ENCODE data around the gene CLIP1. TPM values are rescaled to one million over a fixed set of nuclear protein-coding genes. Genes with fewer than 3 reads are reported as not detected.
A peak's percentile ranks its signal among the peaks of the same experiment; 100 is the strongest.
"Not testable (repeated sequence)": the region's sequence is repeated elsewhere in the genome, so short reads cannot be mapped to it uniquely, and the experiment has no call there.

CLIP1 gene
- polyA plus RNA-seq (54.0 to 94.1 TPM (median 54.3 TPM) in 3 replicates), polyA minus RNA-seq (91.3 to 153 TPM (median 105 TPM) in 3 replicates)
- polyA plus RNA-seq (2011; ENCODE audit: low read depth) = 426 TPM
- 34.0 and 51.1 TPM in 2 replicates for polyA plus RNA-seq (2011; cell fraction: cytosol; rRNA removed)
- polyA plus RNA-seq (2011; cell fraction: nucleus; rRNA removed) = 135 and 148 TPM in 2 replicates
- polyA plus RNA-seq (2012; ENCODE audit: low replicate concordance) = 31.3 and 87.3 TPM in 2 replicates
- 44.1 TPM for polyA minus RNA-seq (2011; cell fraction: cytosol; rRNA and poly(A)+ RNA removed)
- polyA minus RNA-seq (2011; cell fraction: nucleus; rRNA and poly(A)+ RNA removed) = 74.9 and 141 TPM in 2 replicates

- H3K27me3 ChIP-seq (ENCODE audit: control insufficient read depth, extremely low read depth, insufficient read depth, low read length) = no peaks in the 10 kb centered on the region
- peak within 1 kb of the TSS; percentile 95 for H3K9ac ChIP-seq (ENCODE audit: control insufficient read depth, extremely low read depth, insufficient read depth, low read length)
- H3K4me1 ChIP-seq (ENCODE audit: control insufficient read depth, extremely low read depth, insufficient read depth, low read length) = peaks cover 19% of the 10 kb centered on the region
- no peak for DNase-seq (ENCODE audit: low read depth, low spot score)
- dilution Hi-C loops (cut with MboI; ENCODE audit: extremely low pct_ligation_motif_present, low sequenced_read_pairs) = no loop called here
- TF ChIP-seq, protein P1, sequence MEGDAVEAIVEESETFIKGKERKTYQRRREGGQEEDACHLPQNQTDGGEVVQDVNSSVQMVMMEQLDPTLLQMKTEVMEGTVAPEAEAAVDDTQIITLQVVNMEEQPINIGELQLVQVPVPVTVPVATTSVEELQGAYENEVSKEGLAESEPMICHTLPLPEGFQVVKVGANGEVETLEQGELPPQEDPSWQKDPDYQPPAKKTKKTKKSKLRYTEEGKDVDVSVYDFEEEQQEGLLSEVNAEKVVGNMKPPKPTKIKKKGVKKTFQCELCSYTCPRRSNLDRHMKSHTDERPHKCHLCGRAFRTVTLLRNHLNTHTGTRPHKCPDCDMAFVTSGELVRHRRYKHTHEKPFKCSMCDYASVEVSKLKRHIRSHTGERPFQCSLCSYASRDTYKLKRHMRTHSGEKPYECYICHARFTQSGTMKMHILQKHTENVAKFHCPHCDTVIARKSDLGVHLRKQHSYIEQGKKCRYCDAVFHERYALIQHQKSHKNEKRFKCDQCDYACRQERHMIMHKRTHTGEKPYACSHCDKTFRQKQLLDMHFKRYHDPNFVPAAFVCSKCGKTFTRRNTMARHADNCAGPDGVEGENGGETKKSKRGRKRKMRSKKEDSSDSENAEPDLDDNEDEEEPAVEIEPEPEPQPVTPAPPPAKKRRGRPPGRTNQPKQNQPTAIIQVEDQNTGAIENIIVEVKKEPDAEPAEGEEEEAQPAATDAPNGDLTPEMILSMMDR (optimal IDR thresholded peaks at IDR 0.05 in 1 of 3, IDR thresholded peaks at IDR 0.05 in 1 of 3, conservative IDR thresholded peaks at IDR 0.05 in 1 of 3; ENCODE audit: extremely low read depth in 1 of 3, insufficient read depth in 2 of 3, low read length in 3 of 3) = peak; percentile 17 to 56 (median 53)
- TF ChIP-seq EZH2 (IDR thresholded peaks at IDR 0.05; ENCODE audit: low read length) = no peak
- H3K4me3 ChIP-seq (ENCODE audit: control insufficient read depth in 2 of 3, extremely low read depth in 1 of 3, insufficient read depth in 2 of 3, low read depth in 1 of 3, low read length in 3 of 3) = peak within 1 kb of the TSS; percentile 69 to 86 (median 84)
- H2AFZ ChIP-seq (ENCODE audit: control insufficient read depth, low read length) = peak within 1 kb of the TSS; percentile 59
- no peaks in the 10 kb centered on the region for H4K20me1 ChIP-seq (ENCODE audit: control insufficient read depth, extremely low read depth, insufficient read depth, low read length)
- no peaks in the 10 kb centered on the region for H3K9me3 ChIP-seq (ENCODE audit: control insufficient read depth, low read depth, low read length)
- peaks cover 4% of the 10 kb centered on the region for H3K9me1 ChIP-seq (ENCODE audit: control insufficient read depth, extremely low read depth, insufficient read depth, low read length)
- H3K27ac ChIP-seq (ENCODE audit: control insufficient read depth, insufficient read depth, low read length) = peak within 1 kb of the TSS; percentile 90
- H3K36me3 ChIP-seq (ENCODE audit: control insufficient read depth in 2 of 2, extremely low read depth in 1 of 2, insufficient read depth in 2 of 2, low read length in 2 of 2) = no peaks in the 10 kb centered on the region
- peak within 1 kb of the TSS; percentile 99 for H3K4me2 ChIP-seq (ENCODE audit: control insufficient read depth, extremely low read depth, insufficient read depth, low read depth, low read length)
- no peak for FAIRE-seq
- H3K79me2 ChIP-seq (ENCODE audit: control insufficient read depth, insufficient read depth, low read length) = peaks cover 45% of the 10 kb centered on the region
Observed at GRCh38 chr12:122421821-122422729, at the start of gene CLIP1. Gene CLIP1 (minus strand): TSS chr12:122422669. CDS start chr12:122380452, 42,217 bp downstream.

- Histone ChIP-seq H3K4me2 (ENCODE audit: control insufficient read depth, extremely low read depth, insufficient read depth, low read depth, low read length) (peak overlapping the region; percentile 32), H3K36me3 (ENCODE audit: control insufficient read depth in 2 of 2, extremely low read depth in 1 of 2, insufficient read depth in 2 of 2, low read length in 2 of 2) (peaks cover 10 to 18% of the 10 kb centered on the region in 2 experiments), H3K4me3 (ENCODE audit: control insufficient read depth in 2 of 3, extremely low read depth in 1 of 3, insufficient read depth in 2 of 3, low read depth in 1 of 3, low read length in 3 of 3) (no peak overlapping the region), H3K27ac (ENCODE audit: control insufficient read depth, insufficient read depth, low read length) (peak overlapping the region; percentile 66), H3K79me2 (ENCODE audit: control insufficient read depth, insufficient read depth, low read length) (no peaks in the 10 kb centered on the region), H4K20me1 (ENCODE audit: control insufficient read depth, extremely low read depth, insufficient read depth, low read length) (no peaks in the 10 kb centered on the region), H3K9me3 (ENCODE audit: control insufficient read depth, low read depth, low read length) (no peaks in the 10 kb centered on the region), H2AFZ (ENCODE audit: control insufficient read depth, low read length) (peak overlapping the region; percentile 40), H3K9ac (ENCODE audit: control insufficient read depth, extremely low read depth, insufficient read depth, low read length) (peak overlapping the region; percentile 37), H3K4me1 (ENCODE audit: control insufficient read depth, extremely low read depth, insufficient read depth, low read length) (peaks cover 22% of the 10 kb centered on the region), H3K27me3 (ENCODE audit: control insufficient read depth, extremely low read depth, insufficient read depth, low read length) (no peaks in the 10 kb centered on the region), H3K9me1 (ENCODE audit: control insufficient read depth, extremely low read depth, insufficient read depth, low read length) (no peaks in the 10 kb centered on the region)
- DNase-seq (ENCODE audit: low read depth, low spot score) (peak; percentile 23), FAIRE-seq (no peak)
- dilution Hi-C loops (cut with MboI; ENCODE audit: extremely low pct_ligation_motif_present, low sequenced_read_pairs) = no loop called here
- no peak for TF ChIP-seq EZH2 (IDR thresholded peaks at IDR 0.05; ENCODE audit: low read length)
- TF ChIP-seq, protein P1 (optimal IDR thresholded peaks at IDR 0.05 in 1 of 3, IDR thresholded peaks at IDR 0.05 in 1 of 3, conservative IDR thresholded peaks at IDR 0.05 in 1 of 3; ENCODE audit: extremely low read depth in 1 of 3, insufficient read depth in 2 of 3, low read length in 3 of 3) = peak in 2 of 3 experiments; percentile 46 to 54
Observed at GRCh38 chr12:122471324-122472226, 49.1 kb upstream of the CLIP1 start.

GRCh38 chr12:122470576-122470975, 48.1 kb upstream of the CLIP1 start:
- H3K27ac ChIP-seq (ENCODE audit: control insufficient read depth, insufficient read depth, low read length); H3K36me3 ChIP-seq (ENCODE audit: control insufficient read depth in 2 of 2, extremely low read depth in 1 of 2, insufficient read depth in 2 of 2, low read length in 2 of 2); DNase-seq (ENCODE audit: low read depth, low spot score); dilution Hi-C loops (cut with MboI; ENCODE audit: extremely low pct_ligation_motif_present, low sequenced_read_pairs); H3K9me1 ChIP-seq (ENCODE audit: control insufficient read depth, extremely low read depth, insufficient read depth, low read length); H2AFZ ChIP-seq (ENCODE audit: control insufficient read depth, low read length); H3K9me3 ChIP-seq (ENCODE audit: control insufficient read depth, low read depth, low read length); H3K4me3 ChIP-seq (ENCODE audit: control insufficient read depth in 2 of 3, extremely low read depth in 1 of 3, insufficient read depth in 2 of 3, low read depth in 1 of 3, low read length in 3 of 3); H3K27me3 ChIP-seq (ENCODE audit: control insufficient read depth, extremely low read depth, insufficient read depth, low read length); FAIRE-seq; H3K4me2 ChIP-seq (ENCODE audit: control insufficient read depth, extremely low read depth, insufficient read depth, low read depth, low read length); H3K79me2 ChIP-seq (ENCODE audit: control insufficient read depth, insufficient read depth, low read length); H4K20me1 ChIP-seq (ENCODE audit: control insufficient read depth, extremely low read depth, insufficient read depth, low read length): not testable (repeated sequence)
- peaks cover 23% of the 10 kb centered on the region for H3K4me1 ChIP-seq (ENCODE audit: control insufficient read depth, extremely low read depth, insufficient read depth, low read length)
- peak overlapping the region; percentile 37 for H3K9ac ChIP-seq (ENCODE audit: control insufficient read depth, extremely low read depth, insufficient read depth, low read length)
